Measurements from ENCODE around the gene GLUD1.
"Not testable (repeated sequence)": the region's sequence is repeated elsewhere in the genome, so short reads cannot be mapped to it uniquely, and the experiment has no call there.

The GLUD1 gene

GRCh38 chr10:87038786-87039185, 55.9 kb downstream of the GLUD1 start:
- no peak for DNase-seq

- DNase-seq, result no peak
These were observed 56.3 kb downstream of the GLUD1 start for GRCh38 chr10:87038286-87038717.

GRCh38 chr10:87036623-87037022, 58.0 kb downstream of the GLUD1 start:
- no peak for DNase-seq

- no peak for DNase-seq
These were observed 63.6 kb downstream of the GLUD1 start for GRCh38 chr10:87030912-87031635.

GRCh38 chr10:87030419-87030818, 64.2 kb downstream of the GLUD1 start:
- not testable (repeated sequence) for DNase-seq

- DNase-seq, result not testable (repeated sequence)
These were observed 67.7 kb downstream of the GLUD1 start for GRCh38 chr10:87026747-87027508.

- DNase-seq, result not testable (repeated sequence)
These were observed 69.2 kb downstream of the GLUD1 start for GRCh38 chr10:87025285-87025958.

DNA sequence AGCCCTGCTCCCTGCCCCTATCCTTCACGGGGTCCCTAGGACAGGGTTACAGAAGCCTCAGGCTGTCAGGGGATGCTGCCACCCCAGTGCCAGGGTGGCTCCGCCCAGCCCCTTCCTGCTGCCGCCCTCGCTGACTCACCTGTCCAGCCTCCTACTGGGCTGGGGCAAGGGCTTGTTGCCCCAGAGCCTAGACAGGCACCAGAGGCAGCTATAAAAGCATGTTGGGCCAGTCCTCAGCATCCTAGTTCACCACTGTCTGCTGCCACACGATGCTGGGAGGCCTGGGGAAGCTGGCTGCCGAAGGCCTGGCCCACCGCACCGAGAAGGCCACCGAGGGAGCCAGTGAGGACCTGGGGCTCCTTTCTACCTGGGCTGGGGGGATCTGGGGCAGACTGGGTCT, 74.6 kb downstream of the GLUD1 start, which contains the start of gene FAM25A:
Gene FAM25A, plus strand, starts transcription at position 239 of the 400 bp plus-strand sequence. Its CDS starts 31 bp downstream, at position 270.
- DNase-seq, result not testable (repeated sequence)

GRCh38 chr10:87019504-87019903, 75.1 kb downstream of the GLUD1 start:
- DNase-seq, result not testable (repeated sequence)

DNA sequence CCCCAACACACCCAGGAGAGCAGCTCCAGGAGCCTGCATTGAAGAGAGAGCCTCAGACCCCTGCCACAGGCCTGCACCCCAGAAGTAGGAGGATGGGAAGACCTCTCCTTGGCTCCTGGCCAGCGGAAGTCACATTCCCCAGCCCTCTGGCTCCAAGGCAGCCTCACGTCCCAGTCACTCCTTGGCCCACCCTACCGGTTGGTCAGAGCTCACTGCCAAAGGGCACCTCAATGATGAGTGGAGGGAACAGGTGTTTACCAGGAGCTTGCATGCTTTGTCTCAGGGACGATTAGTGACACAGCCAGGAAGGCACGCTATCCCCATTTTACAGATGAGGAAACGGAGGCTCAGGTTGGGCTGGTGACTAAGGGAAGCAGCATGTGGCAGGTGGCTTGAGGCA, 75.6 kb downstream of the GLUD1 start:
- not testable (repeated sequence) for DNase-seq

DNA sequence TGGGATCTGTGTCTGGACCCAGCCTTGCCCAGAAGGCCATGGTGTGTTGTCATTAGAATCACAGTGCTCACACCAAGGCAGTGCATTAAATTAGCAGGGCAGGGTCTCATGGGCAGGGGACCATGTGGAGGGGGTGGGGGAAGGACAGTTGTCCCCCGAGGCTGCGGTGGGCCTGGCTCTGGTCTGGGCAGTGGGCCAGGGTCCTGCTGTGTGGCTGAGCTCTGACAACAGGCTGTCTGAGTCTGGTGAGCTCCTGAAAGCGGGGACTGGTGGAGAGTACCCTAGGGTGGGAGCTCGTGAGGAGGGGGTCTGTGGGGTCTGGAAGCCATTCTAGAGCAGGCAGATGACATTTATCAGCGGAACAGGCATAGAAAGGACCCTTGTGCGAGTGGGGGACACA, 76.5 kb downstream of the GLUD1 start:
- DNase-seq, result not testable (repeated sequence)

DNA sequence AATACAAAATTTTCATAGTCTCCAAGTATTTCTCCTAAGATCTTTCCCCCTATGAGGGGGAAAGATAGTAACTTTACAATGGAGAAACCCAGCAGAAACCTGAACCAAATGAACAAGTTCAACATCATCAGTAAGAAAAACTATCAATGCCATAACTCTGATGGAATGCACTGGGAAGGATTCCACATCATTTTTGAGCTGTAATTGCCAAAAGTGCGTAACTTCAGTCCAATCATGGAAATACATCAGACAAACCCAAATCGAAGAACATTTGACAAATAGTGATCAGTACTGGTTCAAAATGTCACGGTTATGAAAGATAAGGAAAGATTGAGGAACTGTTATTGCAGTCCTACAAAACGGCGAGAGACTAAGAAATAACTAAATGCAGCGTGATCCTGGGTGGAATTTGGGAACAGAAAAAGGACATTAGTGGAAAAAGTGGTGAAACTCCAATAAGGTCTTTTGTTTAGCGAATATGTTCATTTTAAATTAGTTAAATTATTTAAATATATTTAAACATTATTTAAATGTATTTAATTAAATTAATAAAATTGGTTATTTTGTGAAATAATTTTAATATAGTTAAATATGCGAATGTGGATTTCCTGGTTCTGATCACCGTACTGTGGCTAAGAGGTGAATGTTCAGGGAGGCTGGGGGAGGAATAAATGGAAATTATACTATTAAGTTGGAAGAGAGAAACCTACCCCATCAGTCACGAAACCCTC, 79.5 kb downstream of the GLUD1 start:
- not testable (repeated sequence) for DNase-seq

GRCh38 chr10:87013528-87013927, 81.1 kb downstream of the GLUD1 start:
- DNase-seq, result not testable (repeated sequence)

- not testable (repeated sequence) for DNase-seq
These were observed 85.4 kb downstream of the GLUD1 start for GRCh38 chr10:87009134-87009696.

DNA sequence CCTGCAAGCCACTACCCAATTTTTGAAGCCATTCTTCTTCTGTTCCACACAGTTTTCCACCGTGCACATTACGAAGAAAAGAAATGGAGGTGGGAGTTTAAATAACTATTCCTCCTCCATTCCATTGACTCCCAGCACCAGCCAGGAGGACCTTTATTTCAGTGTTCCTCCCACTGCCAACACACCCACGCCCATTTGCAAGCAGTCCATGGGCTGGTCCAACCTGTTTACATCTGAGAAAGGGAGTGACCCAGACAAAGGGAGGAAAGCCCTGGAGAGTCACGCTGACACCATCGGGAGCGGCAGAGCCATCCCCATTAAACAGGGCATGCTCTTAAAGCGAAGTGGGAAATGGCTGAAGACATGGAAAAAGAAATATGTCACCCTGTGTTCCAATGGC, 86.3 kb downstream of the GLUD1 start:
- not testable (repeated sequence) for DNase-seq

DNA sequence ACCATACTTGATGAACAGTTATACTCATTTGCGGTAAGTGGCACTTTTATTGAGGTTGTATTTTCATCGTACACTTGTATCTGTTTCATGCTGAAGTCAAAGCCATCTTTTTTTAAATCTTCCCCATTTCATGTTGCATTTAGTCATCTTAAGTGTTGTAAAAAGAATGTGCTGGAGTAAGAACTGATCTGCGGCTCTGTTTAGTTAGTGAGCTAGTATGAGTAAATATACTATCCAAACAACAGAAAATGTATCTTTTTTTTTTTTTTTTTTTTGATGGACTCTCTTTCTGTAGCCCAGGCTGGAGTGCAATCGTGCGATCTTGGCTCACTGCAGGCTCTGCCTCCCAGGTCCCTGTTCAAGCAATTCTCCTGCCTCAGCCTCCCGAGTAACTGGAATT, 87.0 kb downstream of the GLUD1 start:
- DNase-seq, result not testable (repeated sequence)

GRCh38 chr10:87007124-87007523, 87.5 kb downstream of the GLUD1 start:
- DNase-seq, result not testable (repeated sequence)

DNA sequence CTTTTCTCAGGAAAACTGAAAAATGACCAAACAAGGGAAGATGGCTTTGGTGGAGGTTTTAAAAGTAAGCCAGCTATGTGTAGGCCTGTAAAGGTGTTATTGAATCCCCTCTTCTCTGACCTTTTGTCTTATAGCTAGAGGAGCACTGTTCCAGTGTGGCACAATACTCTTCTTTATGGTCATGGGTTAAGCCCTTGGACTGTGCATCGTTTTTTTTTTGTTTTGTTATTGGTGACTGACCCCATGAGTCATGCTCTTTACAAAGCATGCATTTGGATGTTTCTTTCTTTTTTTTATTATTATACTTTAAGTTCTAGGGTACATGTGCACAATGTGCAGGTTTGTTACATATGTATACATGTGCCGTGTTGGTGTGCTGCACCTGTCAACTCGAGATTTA, 94.2 kb downstream of the GLUD1 start:
- DNase-seq, result no peak
